GM21367 (cell line): ENCODE measurements around the gene GNG4.

Experiments
- ATAC-seq: cut with Tn5 transposase; IDR thresholded peaks from one replicate; pipeline ENCODE4 v1.9.1; 2021; ENCODE audit not compliant: unreplicated experiment

Gene GNG4

GRCh38 chr1:235649368-235650163 is at the start of gene GNG4:
Gene GNG4, minus strand, starts transcription at chr1:235649784. Its CDS starts 65,946 bp downstream, at chr1:235583838.
- peak; percentile 44 for ATAC-seq

DNA sequence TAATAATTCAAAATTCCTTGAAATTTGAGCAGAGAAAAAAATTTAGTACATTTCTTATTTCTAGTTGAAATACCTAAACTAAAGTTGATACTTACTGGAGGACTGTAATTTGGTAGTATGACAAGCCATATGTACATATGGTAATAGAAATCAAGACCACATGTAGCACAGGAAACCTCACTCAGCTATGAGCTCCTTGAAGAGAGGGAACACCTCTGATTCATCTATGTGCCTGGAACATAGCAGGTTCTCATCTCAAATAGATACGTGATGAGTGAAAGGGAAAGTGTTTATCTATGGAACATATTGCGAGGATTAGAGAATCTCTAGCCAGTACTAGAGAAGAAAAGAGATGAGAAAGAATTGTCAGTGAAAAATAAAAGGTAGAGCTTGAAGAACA is 47.9 kb upstream of the GNG4 start:
- no peak for ATAC-seq

DNA sequence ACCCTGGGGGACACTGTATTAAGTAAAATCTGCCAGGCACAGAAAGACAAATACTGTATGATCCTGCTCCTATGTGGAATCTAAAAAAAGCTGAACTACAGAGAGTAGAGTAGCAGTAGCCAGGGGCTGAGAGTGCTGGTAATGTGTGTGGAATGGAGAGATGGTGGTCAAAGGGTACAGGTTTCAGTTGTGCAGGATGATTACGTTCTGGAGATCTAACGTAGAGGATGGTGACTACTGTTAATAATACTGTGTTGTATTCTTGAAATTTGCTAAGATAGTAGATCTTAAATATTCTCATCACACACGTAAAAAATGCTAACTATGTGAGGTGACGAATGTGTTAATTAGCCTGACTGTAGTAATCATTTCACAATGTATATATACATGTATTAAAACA is 39.8 kb upstream of the GNG4 start:
- ATAC-seq: no peak

GRCh38 chr1:235688096-235688495 is 38.5 kb upstream of the GNG4 start:
- ATAC-seq: no peak

DNA sequence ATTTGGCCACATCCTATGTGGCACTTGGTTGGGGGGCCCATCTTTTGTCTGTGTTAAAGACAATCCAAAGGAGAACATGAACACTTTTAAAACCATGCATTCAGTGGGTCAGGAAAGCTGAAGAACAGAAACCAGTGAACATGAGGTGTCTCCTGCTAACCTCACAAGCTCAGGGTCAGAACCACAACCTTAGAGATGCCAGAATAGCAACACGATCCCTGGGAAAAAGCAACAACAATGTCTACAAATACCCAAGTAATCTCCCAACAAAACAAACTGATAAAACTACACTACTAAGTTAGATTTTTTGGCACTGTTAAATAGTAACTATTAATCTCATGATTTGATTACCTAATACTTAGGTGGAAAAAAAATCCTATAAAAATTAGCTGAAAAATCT is 34.1 kb upstream of the GNG4 start:
- ATAC-seq: no peak

- no peak for ATAC-seq
Observed at GRCh38 chr1:235682216-235682615, 32.6 kb upstream of the GNG4 start.

DNA sequence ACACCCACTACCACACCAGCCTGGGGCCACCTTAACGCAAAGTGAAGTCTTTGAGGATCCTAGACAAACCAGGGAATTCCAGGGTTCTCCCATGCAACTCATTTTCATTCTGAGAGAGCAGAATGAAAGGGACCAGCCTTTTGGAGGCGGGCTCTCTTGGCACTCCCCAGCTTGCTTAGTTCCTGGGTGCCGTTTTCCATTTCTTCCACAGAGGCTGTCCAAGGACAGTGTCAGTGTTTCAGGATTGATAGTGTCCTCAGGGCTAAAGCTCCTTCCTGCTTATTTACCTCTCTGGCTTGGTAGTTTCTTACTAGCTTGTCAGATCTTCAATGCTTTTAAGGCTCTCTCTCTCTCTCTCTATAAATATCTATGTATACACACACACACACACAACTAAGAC is 30.1 kb upstream of the GNG4 start:
- ATAC-seq: no peak

DNA sequence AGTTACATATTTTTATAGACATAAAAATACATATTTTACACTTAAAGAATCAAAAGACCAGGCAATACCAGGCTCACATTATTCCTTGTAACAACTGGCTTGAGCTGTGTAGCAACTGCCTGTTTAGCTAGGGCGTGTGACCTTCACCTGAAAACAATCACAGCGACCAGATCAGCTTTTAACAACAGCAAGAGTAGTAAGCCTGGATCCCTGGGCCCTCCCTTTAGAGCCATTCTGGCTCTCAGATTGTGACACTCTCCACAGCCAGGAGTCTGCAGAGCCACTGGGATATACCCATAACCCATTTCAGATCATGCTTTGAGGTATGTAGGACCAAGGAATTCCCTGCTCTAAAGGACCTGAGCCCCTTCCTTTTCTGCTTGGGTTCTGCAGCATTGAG is 29.4 kb upstream of the GNG4 start:
- ATAC-seq: no peak

GRCh38 chr1:235675152-235675890 is 25.7 kb upstream of the GNG4 start:
- no peak for ATAC-seq

GRCh38 chr1:235673981-235674380 is 24.4 kb upstream of the GNG4 start:
- no peak for ATAC-seq

- ATAC-seq: no peak
Observed at GRCh38 chr1:235671992-235672391, 22.4 kb upstream of the GNG4 start.

DNA sequence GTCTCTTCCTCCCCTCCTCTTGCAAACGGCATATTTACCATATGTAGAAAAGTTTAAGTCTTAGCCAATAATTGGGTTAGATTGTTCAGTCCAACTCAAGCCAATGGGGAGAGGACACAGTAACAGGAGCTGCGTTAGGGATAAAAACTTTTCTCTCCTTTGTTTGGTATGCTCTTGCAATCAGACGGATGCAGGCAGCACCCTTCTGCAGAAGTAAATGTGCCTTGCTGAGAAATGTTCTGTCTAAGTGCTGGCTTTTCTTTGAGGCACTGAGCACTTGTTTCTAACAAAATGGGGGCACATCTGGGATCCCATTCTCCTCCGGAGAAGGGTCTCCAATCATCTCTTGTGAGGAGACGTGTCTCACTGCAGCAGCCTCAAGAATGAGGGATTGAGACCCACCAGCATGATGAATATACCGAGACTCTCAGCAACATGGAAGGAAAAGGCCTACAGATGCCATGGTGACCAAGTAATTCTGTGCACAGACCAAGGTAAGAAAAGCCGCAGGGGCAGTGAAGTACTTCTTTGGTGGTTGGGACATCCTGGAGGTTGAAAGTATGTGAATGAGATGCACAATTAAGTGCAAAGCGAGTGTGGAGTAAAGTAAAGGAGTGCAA is 20.7 kb upstream of the GNG4 start:
- no peak for ATAC-seq

GRCh38 chr1:235669277-235669676 is 19.7 kb upstream of the GNG4 start:
- no peak for ATAC-seq

DNA sequence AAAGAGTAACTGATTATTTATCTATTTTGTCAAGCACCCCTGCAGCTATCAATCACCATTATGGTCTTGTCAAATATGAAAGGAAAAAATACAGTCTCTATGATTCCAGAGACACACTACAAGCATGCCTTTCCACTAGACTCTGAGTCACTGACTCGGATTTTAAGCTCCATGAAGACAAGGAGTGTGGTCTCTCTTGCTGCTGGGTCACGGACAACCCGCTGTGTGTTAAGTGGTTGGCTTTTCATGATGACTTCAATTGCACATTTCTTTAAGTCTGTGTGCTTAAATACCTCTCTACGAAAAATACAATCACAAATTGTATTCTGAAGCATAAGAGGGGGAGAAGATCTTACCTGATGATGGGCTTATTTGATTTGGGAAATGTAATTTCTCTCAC is 14.0 kb upstream of the GNG4 start:
- no peak for ATAC-seq

- no peak for ATAC-seq
Observed at GRCh38 chr1:235661568-235661967, 12.0 kb upstream of the GNG4 start.

DNA sequence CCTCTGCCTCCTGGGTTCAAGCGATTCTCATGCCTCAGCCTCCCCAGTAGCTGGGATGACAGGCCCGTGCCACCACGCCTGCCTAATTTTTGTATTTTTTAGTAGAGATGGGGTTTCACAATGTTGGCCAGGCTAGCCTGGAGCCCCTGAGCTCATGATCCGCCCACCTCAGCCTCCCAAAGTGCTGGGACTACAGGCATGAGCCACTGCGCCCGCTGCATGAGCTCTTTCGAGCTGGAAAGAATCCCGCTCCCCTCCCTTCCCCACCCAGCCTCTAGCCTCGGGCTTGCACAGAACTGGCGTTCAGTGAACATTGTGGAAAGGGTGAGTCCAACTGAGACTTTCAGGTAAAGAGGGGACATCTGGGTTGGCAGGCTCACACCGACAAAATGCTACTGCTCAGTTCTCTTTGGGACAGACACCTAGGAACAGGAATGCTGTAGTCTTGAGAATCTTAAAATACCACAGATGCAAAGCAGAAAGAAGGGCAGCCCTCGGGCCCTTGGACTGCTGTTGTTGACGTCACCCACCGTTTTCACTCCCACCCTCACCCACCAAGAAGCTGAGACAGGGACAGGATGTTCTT is 9.7 kb upstream of the GNG4 start:
- ATAC-seq: no peak

GRCh38 chr1:235657747-235658526 is 8.4 kb upstream of the GNG4 start:
- no peak for ATAC-seq

DNA sequence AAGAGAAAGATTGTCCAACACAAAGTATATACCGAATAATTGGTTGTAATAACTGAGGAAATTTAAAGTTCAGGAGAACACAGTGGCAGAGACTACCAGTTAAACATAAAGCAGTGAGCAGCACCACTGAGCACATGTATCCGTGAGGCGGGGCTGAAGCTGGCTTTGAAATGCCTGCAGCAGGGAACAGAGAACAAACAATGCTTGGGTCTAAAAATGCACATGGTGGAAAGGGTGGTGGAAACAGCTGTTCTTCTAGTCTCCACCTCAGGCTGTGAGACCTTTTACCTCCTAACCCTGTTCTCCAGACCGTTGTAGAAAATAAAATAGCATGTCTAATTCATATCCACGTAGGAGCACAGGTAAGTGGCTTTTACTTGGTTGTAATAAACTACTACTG is 7.7 kb upstream of the GNG4 start:
- no peak for ATAC-seq

- ATAC-seq: no peak
Observed at GRCh38 chr1:235652364-235652763, 2.8 kb upstream of the GNG4 start.

DNA sequence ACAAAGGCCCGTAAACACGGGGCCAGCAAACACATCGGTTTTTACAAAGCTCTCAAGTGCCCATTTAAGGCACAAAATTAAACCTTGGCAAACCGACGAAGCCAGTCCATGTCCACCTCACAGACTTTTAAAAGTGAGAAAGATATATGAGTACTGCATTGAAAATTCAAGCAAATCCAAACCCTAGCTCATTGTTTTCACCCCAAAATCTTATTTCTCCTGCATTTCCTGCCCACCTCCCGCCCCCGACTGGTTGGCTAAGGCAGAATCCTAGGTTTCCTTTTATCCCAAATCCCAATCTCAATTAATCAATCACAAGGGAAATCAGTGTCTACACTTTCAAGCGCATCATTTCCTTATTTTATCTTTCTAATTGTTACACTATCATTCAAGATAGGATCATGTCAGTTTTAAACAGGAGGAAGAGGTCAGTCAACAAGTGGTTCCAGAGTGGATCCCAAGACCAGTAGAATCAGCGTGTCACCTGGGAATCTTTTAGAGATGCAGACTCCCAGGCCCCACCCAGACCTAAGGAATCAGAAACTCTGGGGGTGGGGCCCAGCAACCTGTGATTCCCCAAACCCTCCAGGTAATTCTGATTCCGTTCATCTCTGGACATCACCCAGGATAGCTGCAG is 1.7 kb upstream of the GNG4 start:
- no peak for ATAC-seq
